Measurements from ENCODE around the gene CRACR2B.

The CRACR2B gene

DNA sequence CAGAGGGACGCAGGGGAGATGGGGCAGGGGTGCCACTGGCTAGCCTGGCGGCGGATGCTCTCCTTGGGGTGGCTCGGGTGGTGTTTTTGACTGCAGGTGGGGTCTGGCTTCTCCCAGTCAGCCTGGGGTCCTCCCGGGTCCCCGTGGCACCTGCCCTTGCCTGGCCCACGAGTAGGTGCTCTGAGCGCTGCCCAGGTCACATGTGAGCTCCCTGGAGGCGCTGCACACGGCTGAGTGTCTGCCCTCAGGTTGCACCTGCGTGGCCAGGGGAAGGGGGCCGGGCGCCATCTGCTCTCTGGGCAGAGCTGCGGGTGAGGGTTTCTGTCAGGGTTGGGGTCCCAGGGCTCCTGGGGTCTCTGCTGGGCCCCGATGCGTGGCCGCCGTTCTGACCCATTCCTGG is 20.2 kb downstream of the CRACR2B start:
- TF ChIP-seq POLR2AphosphoS5 (IDR thresholded peaks at IDR 0.05; ENCODE audit: low read depth, low read length) (no peak), FOXP2 (optimal IDR thresholded peaks at IDR 0.05; ENCODE audit: borderline replicate concordance, extremely low read depth, extremely low read length, insufficient read depth) (no peak), REST (IDR thresholded peaks at IDR 0.05; ENCODE audit: insufficient read depth in 1 of 2, low read depth in 2 of 2, low read length in 2 of 2) (no peak), SIN3A (IDR thresholded peaks at IDR 0.05; ENCODE audit: borderline replicate concordance, insufficient read depth, low read length) (no peak)

DNA sequence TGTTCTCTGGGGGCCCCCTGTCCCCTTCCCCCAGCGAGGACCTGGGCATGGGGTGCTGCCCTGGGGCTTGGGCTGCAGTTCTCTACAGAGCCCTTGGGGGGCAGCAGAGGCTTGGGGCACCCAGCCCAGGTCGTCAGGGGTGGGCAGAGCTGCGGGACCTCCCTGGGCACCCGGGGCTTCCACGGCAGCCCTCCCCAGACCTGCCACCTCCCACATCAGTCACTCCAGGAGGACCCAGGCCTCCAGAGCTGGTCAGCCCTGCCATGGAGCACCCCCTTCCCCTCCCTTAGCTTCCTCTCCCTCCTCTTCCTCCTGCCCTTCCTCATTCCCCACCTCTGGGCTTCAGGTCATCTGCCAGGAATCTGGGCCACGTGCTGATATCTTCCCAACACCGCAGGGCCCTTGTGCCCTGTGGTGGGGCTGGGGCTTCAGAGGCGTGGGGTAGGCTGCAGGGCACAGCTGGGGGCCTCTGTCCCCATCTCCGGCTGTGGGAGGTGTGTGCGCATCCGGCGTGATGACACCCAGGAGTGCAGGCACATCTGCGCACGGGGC is 20.7 kb downstream of the CRACR2B start:
- TF ChIP-seq REST (IDR thresholded peaks at IDR 0.05; ENCODE audit: insufficient read depth in 1 of 2, low read depth in 2 of 2, low read length in 2 of 2) (no peak), SIN3A (IDR thresholded peaks at IDR 0.05; ENCODE audit: borderline replicate concordance, insufficient read depth, low read length) (no peak), POLR2AphosphoS5 (IDR thresholded peaks at IDR 0.05; ENCODE audit: low read depth, low read length) (no peak), FOXP2 (optimal IDR thresholded peaks at IDR 0.05; ENCODE audit: borderline replicate concordance, extremely low read depth, extremely low read length, insufficient read depth) (no peak), TAF1 (IDR thresholded peaks at IDR 0.05; ENCODE audit: borderline replicate concordance, insufficient read depth, low read length) (no peak)

DNA sequence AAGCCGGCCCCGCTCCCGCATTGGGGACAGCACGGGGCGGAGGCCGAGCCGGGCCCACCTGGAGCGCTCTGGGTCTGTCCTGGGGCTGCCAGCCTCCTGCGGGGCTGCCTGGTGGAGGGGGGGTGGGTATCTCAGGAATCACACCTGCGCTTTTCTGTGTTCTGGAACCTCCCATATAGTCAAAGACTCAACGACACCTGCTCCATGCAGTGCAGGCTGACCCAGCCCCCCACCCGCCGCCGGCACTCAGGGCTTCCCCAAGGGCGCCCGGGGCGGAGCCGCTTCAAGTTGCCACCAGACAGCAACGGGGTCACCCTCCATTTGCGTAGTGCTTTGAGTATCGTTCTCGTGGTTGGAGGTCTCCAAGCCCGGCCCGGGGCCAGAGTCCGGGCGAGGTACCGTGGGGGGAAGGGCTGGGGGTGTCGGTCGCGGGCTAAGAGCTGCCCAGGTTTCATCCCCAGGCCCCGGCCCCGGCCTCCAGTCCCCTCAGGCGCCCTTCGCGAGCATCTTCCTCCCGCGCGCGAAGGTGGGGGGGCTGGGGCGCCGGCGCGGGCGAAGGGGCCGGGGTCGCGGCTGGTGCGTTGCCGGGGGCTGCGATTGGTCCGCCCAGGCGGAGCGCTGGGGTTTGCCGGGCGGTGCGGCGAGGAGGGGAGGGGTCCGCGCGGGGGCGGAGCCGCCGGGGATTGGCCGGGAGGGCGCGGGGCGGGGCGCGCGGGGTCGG is 21.5 kb downstream of the CRACR2B start:
- peak; percentile 48; the same call in 1 of the 2 replicates for TF ChIP-seq POLR2AphosphoS5 (IDR thresholded peaks at IDR 0.05; ENCODE audit: low read depth, low read length)
- TF ChIP-seq REST (IDR thresholded peaks at IDR 0.05; ENCODE audit: insufficient read depth in 1 of 2, low read depth in 2 of 2, low read length in 2 of 2), result no peak
- TF ChIP-seq FOXP2 (optimal IDR thresholded peaks at IDR 0.05; ENCODE audit: borderline replicate concordance, extremely low read depth, extremely low read length, insufficient read depth), result no peak
- no peak for TF ChIP-seq SIN3A (IDR thresholded peaks at IDR 0.05; ENCODE audit: borderline replicate concordance, insufficient read depth, low read length)

GRCh38 chr11:849951-850774 is 22.4 kb downstream of the CRACR2B start:
- TF ChIP-seq REST (IDR thresholded peaks at IDR 0.05; ENCODE audit: insufficient read depth in 1 of 2, low read depth in 2 of 2, low read length in 2 of 2) (no peak), POLR2AphosphoS5 (IDR thresholded peaks at IDR 0.05; ENCODE audit: low read depth, low read length) (no peak)

Data from PFSK-1 (cell line).